22Rv1 (cell line): Measurements from ENCODE around the gene STK39.

ENCODE experiments used
- CTCF ChIP-seq: fragments of 450-650 bp; IDR thresholded peaks from 2 replicates; pipeline ENCODE4 v1.5.1; 2017; ENCODE audit warnings: mild to moderate bottlenecking
- ZFX ChIP-seq: fragments of 450-650 bp; IDR thresholded peaks from 2 replicates; pipeline ENCODE4 v1.6.1; 2017; ENCODE audit warnings: antibody characterized with exemption, borderline replicate concordance

- TF ChIP-seq ZFX (no peak), CTCF (no peak)
Observed at GRCh38 chr2:168246072-168246482, 1.3 kb downstream of the STK39 start.
